Measurements from ENCODE around the gene CETN1.

The CETN1 gene

GRCh38 chr18:576924-577323, 3.3 kb upstream of the CETN1 start:
- Histone ChIP-seq H3K27me3 (ENCODE audit: control insufficient read depth, insufficient read depth, low read length, poor library complexity, severe bottlenecking) (no peaks in the 10 kb centered on the region), H3K27ac (ENCODE audit: insufficient read depth, low read depth, low read length, poor library complexity, severe bottlenecking) (no peak overlapping the region), H3K9me3 (ENCODE audit: control insufficient read depth, low read length) (no peaks in the 10 kb centered on the region), H3K4me3 (ENCODE audit: insufficient read depth, low read depth, low read length) (no peak overlapping the region), H3K4me1 (ENCODE audit: control insufficient read depth, insufficient read depth, low read length) (peaks cover 46% of the 10 kb centered on the region), H3K36me3 (ENCODE audit: control insufficient read depth, insufficient read depth, low read length) (no peaks in the 10 kb centered on the region)
- 94 to 95% methylated on average over 9 of the region's 9 CpGs for WGBS, 2 experiments

- Histone ChIP-seq H3K4me1 (ENCODE audit: control insufficient read depth, insufficient read depth, low read length) (peaks cover 41% of the 10 kb centered on the region), H3K27me3 (ENCODE audit: control insufficient read depth, insufficient read depth, low read length, poor library complexity, severe bottlenecking) (no peaks in the 10 kb centered on the region), H3K27ac (ENCODE audit: insufficient read depth, low read depth, low read length, poor library complexity, severe bottlenecking) (no peak overlapping the region), H3K9me3 (ENCODE audit: control insufficient read depth, low read length) (no peaks in the 10 kb centered on the region), H3K4me3 (ENCODE audit: insufficient read depth, low read depth, low read length) (no peak overlapping the region), H3K36me3 (ENCODE audit: control insufficient read depth, insufficient read depth, low read length) (no peaks in the 10 kb centered on the region)
- 95 to 96% methylated on average over 3 to 4 of the region's 4 CpGs for WGBS, 2 experiments
Observed at GRCh38 chr18:577643-578375, 2.4 kb upstream of the CETN1 start.

- Histone ChIP-seq H3K27me3 (ENCODE audit: control insufficient read depth, insufficient read depth, low read length, poor library complexity, severe bottlenecking) (no peaks in the 10 kb centered on the region), H3K4me1 (ENCODE audit: control insufficient read depth, insufficient read depth, low read length) (peaks cover 27% of the 10 kb centered on the region), H3K4me3 (ENCODE audit: insufficient read depth, low read depth, low read length) (no peak overlapping the region), H3K9me3 (ENCODE audit: control insufficient read depth, low read length) (no peaks in the 10 kb centered on the region), H3K36me3 (ENCODE audit: control insufficient read depth, insufficient read depth, low read length) (no peaks in the 10 kb centered on the region), H3K27ac (ENCODE audit: insufficient read depth, low read depth, low read length, poor library complexity, severe bottlenecking) (no peak overlapping the region)
- WGBS, 2 experiments = 100% methylated on average over 1 of the region's 1 CpG
Observed at GRCh38 chr18:579238-579637, 942 bp upstream of the CETN1 start.

GRCh38 chr18:581096-581495, 916 bp downstream of the CETN1 start:
- 90 to 94% methylated on average over 3 of the region's 3 CpGs for WGBS, 2 experiments
- no peaks in the 10 kb centered on the region for H3K9me3 ChIP-seq (ENCODE audit: control insufficient read depth, low read length)
- no peaks in the 10 kb centered on the region for H3K27me3 ChIP-seq (ENCODE audit: control insufficient read depth, insufficient read depth, low read length, poor library complexity, severe bottlenecking)
- no peak overlapping the region for H3K4me3 ChIP-seq (ENCODE audit: insufficient read depth, low read depth, low read length)
- H3K27ac ChIP-seq (ENCODE audit: insufficient read depth, low read depth, low read length, poor library complexity, severe bottlenecking) = no peak overlapping the region
- H3K4me1 ChIP-seq (ENCODE audit: control insufficient read depth, insufficient read depth, low read length) = peaks cover 9% of the 10 kb centered on the region
- no peaks in the 10 kb centered on the region for H3K36me3 ChIP-seq (ENCODE audit: control insufficient read depth, insufficient read depth, low read length)

- no peaks in the 10 kb centered on the region for H3K9me3 ChIP-seq (ENCODE audit: control insufficient read depth, low read length)
- H3K36me3 ChIP-seq (ENCODE audit: control insufficient read depth, insufficient read depth, low read length) = no peaks in the 10 kb centered on the region
- H3K27ac ChIP-seq (ENCODE audit: insufficient read depth, low read depth, low read length, poor library complexity, severe bottlenecking) = no peak overlapping the region
- WGBS, 2 experiments = 95 to 97% methylated on average over 3 of the region's 3 CpGs
- H3K4me3 ChIP-seq (ENCODE audit: insufficient read depth, low read depth, low read length) = no peak overlapping the region
- no peaks in the 10 kb centered on the region for H3K27me3 ChIP-seq (ENCODE audit: control insufficient read depth, insufficient read depth, low read length, poor library complexity, severe bottlenecking)
- peaks cover 8% of the 10 kb centered on the region for H3K4me1 ChIP-seq (ENCODE audit: control insufficient read depth, insufficient read depth, low read length)
Observed at GRCh38 chr18:582465-582864, 2.3 kb downstream of the CETN1 start.

GRCh38 chr18:595068-595467, 14.9 kb downstream of the CETN1 start:
- WGBS, 2 experiments = 92 to 93% methylated on average over 4 of the region's 4 CpGs
- no peak overlapping the region for H3K27ac ChIP-seq (ENCODE audit: insufficient read depth, low read depth, low read length, poor library complexity, severe bottlenecking)
- H3K9me3 ChIP-seq (ENCODE audit: control insufficient read depth, low read length) = no peaks in the 10 kb centered on the region
- no peak overlapping the region for H3K4me3 ChIP-seq (ENCODE audit: insufficient read depth, low read depth, low read length)
- H3K4me1 ChIP-seq (ENCODE audit: control insufficient read depth, insufficient read depth, low read length) = peaks cover 5% of the 10 kb centered on the region
- no peaks in the 10 kb centered on the region for H3K36me3 ChIP-seq (ENCODE audit: control insufficient read depth, insufficient read depth, low read length)
- H3K27me3 ChIP-seq (ENCODE audit: control insufficient read depth, insufficient read depth, low read length, poor library complexity, severe bottlenecking) = no peaks in the 10 kb centered on the region

GRCh38 chr18:595571-595970, 15.4 kb downstream of the CETN1 start:
- Histone ChIP-seq H3K27ac (ENCODE audit: insufficient read depth, low read depth, low read length, poor library complexity, severe bottlenecking) (no peak overlapping the region), H3K36me3 (ENCODE audit: control insufficient read depth, insufficient read depth, low read length) (no peaks in the 10 kb centered on the region), H3K9me3 (ENCODE audit: control insufficient read depth, low read length) (no peaks in the 10 kb centered on the region), H3K4me1 (ENCODE audit: control insufficient read depth, insufficient read depth, low read length) (peaks cover 5% of the 10 kb centered on the region), H3K4me3 (ENCODE audit: insufficient read depth, low read depth, low read length) (no peak overlapping the region), H3K27me3 (ENCODE audit: control insufficient read depth, insufficient read depth, low read length, poor library complexity, severe bottlenecking) (no peaks in the 10 kb centered on the region)
- 92% methylated on average over 1 of the region's 1 CpG for WGBS, 2 experiments

GRCh38 chr18:596288-596881, 16.2 kb downstream of the CETN1 start:
- Histone ChIP-seq H3K4me1 (ENCODE audit: control insufficient read depth, insufficient read depth, low read length) (peaks cover 5% of the 10 kb centered on the region), H3K4me3 (ENCODE audit: insufficient read depth, low read depth, low read length) (no peak overlapping the region), H3K9me3 (ENCODE audit: control insufficient read depth, low read length) (no peaks in the 10 kb centered on the region), H3K27me3 (ENCODE audit: control insufficient read depth, insufficient read depth, low read length, poor library complexity, severe bottlenecking) (no peaks in the 10 kb centered on the region), H3K27ac (ENCODE audit: insufficient read depth, low read depth, low read length, poor library complexity, severe bottlenecking) (no peak overlapping the region), H3K36me3 (ENCODE audit: control insufficient read depth, insufficient read depth, low read length) (no peaks in the 10 kb centered on the region)
- 29 to 30% methylated on average over 16 to 18 of the region's 24 CpGs for WGBS, 2 experiments

- Histone ChIP-seq H3K4me3 (ENCODE audit: insufficient read depth, low read depth, low read length) (no peak overlapping the region), H3K4me1 (ENCODE audit: control insufficient read depth, insufficient read depth, low read length) (peaks cover 5% of the 10 kb centered on the region)
- WGBS, 2 experiments = 91 to 95% methylated on average over 5 to 6 of the region's 6 CpGs
Observed at GRCh38 chr18:598124-598589, 18.0 kb downstream of the CETN1 start.

GRCh38 chr18:600107-600506, 19.9 kb downstream of the CETN1 start:
- no peaks in the 10 kb centered on the region for H3K9me3 ChIP-seq (ENCODE audit: control insufficient read depth, low read length)
- H3K4me3 ChIP-seq (ENCODE audit: insufficient read depth, low read depth, low read length) = no peak overlapping the region
- no peaks in the 10 kb centered on the region for H3K36me3 ChIP-seq (ENCODE audit: control insufficient read depth, insufficient read depth, low read length)
- no peak overlapping the region for H3K27ac ChIP-seq (ENCODE audit: insufficient read depth, low read depth, low read length, poor library complexity, severe bottlenecking)
- peaks cover 5% of the 10 kb centered on the region for H3K4me1 ChIP-seq (ENCODE audit: control insufficient read depth, insufficient read depth, low read length)
- 93 to 96% methylated on average over 3 of the region's 3 CpGs for WGBS, 2 experiments
- no peaks in the 10 kb centered on the region for H3K27me3 ChIP-seq (ENCODE audit: control insufficient read depth, insufficient read depth, low read length, poor library complexity, severe bottlenecking)

More at GRCh38 chr18:598124-598589, 18.0 kb downstream of the CETN1 start:
- Histone ChIP-seq H3K27ac (ENCODE audit: insufficient read depth, low read depth, low read length, poor library complexity, severe bottlenecking) (no peak overlapping the region), H3K36me3 (ENCODE audit: control insufficient read depth, insufficient read depth, low read length) (no peaks in the 10 kb centered on the region), H3K9me3 (ENCODE audit: control insufficient read depth, low read length) (no peaks in the 10 kb centered on the region), H3K27me3 (ENCODE audit: control insufficient read depth, insufficient read depth, low read length, poor library complexity, severe bottlenecking) (no peaks in the 10 kb centered on the region)
